ENCODE data around the gene LCN6.
"Not testable (repeated sequence)": the region's sequence is repeated elsewhere in the genome, so short reads cannot be mapped to it uniquely, and the experiment has no call there.

The LCN6 gene

DNA sequence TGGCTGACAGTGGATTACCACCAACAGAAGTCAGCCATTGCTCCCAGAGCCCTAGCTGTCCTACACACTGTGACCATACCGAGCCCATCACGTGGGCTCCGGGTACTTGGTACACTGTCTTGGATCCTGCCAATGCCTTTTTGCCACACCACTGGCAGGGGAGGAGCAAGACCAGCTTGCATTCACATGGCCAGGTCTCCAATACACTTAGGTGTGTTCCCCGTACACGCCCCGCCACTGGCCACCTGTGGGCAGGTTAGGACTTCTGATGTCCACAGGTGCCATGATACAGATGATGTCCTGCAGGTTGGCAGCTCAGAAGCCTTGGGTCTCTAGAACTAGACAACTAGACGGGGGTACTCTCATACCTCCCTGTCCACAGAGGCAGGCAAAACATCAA, 41.3 kb downstream of the LCN6 start:
- Histone ChIP-seq H3K9me3 (ENCODE audit: control insufficient read depth, insufficient read depth, low read length) (no peaks in the 10 kb centered on the region), H3K4me3 (ENCODE audit: low read depth, low read length) (no peak overlapping the region), H3K36me3 (ENCODE audit: control insufficient read depth, insufficient read depth, low read length) (no peaks in the 10 kb centered on the region), H3K9ac (ENCODE audit: low read depth, low read length) (no peak overlapping the region), H3K27me3 (ENCODE audit: control insufficient read depth, insufficient read depth, low read length) (peaks cover 5% of the 10 kb centered on the region), H3K4me1 (ENCODE audit: control insufficient read depth, insufficient read depth, low read length) (no peaks in the 10 kb centered on the region)

DNA sequence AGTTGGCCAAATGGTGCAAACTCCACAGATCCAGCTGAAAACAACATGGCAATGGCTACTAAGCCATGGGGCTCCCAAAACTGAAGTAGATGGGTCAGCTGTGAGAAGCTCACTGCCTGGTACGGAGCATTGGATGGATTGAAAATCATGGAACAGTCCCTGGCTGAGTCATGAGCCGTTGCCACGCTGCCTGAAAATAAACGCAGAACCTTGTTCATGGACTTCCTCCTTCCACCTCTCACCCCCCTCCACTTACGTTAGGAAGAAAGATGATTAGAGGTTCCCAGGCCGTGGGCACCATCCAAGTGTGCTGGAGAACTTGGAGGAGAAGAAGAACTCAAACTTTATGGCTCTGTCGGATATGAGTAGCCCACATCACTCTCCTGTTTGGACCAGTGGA, 42.8 kb downstream of the LCN6 start:
- Histone ChIP-seq H3K4me1 (ENCODE audit: control insufficient read depth, insufficient read depth, low read length) (no peaks in the 10 kb centered on the region), H3K9me3 (ENCODE audit: control insufficient read depth, insufficient read depth, low read length) (no peaks in the 10 kb centered on the region), H3K27me3 (ENCODE audit: control insufficient read depth, insufficient read depth, low read length) (peaks cover 7% of the 10 kb centered on the region), H3K9ac (ENCODE audit: low read depth, low read length) (no peak overlapping the region), H3K36me3 (ENCODE audit: control insufficient read depth, insufficient read depth, low read length) (no peaks in the 10 kb centered on the region), H3K4me3 (ENCODE audit: low read depth, low read length) (no peak overlapping the region)

DNA sequence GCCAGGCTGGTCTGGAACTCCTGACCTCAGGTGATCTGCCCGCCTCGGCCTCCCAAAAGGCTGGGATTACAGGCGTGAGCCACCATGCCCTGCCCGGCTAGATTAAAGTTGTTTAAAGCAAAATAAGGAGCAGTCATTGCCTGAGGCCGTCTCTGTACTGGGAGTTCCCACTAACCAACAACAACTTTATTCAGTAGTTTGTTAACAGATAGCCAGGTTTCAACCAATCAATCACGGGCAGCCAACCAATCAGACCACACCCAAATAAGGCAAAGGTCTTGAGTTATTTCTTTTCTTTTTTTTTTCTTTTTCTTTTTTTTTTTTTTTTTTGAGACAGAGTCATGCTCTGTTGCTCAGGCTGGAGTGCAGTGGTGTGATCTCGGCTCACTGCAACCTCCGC, 43.6 kb downstream of the LCN6 start:
- not testable (repeated sequence) for H3K4me3 ChIP-seq (ENCODE audit: low read depth, low read length); H3K27me3 ChIP-seq (ENCODE audit: control insufficient read depth, insufficient read depth, low read length); H3K4me1 ChIP-seq (ENCODE audit: control insufficient read depth, insufficient read depth, low read length); H3K9me3 ChIP-seq (ENCODE audit: control insufficient read depth, insufficient read depth, low read length); H3K36me3 ChIP-seq (ENCODE audit: control insufficient read depth, insufficient read depth, low read length); H3K9ac ChIP-seq (ENCODE audit: low read depth, low read length)

DNA sequence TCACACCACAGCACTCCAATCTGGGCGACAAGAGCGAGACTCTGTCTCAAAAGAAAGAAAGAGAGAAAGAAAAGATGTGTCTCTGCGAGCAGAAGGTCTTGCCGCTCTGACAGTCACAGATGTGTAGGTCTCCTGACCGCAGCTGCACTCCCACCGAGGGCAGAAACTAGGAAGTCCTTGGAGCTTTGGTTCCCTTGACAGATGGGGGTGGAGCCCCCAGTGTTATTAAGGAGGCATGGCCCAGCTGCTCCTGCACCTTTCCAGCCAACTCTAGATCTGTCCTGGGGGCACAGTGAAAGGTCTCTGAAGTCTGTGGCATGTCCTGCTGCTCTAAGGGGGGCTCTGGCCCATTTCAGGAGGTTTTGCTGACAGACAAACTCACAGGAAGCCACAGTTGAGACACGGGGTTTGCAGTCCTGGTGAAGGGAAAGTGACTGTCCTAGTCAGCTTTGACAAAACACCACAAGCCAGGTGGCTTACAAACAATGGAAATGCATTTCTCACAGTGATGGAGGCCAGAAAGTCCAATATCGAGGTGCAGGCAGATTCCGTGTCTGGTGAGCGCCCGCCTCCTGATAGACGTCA, 45.0 kb downstream of the LCN6 start:
- Histone ChIP-seq H3K9me3 (ENCODE audit: control insufficient read depth, insufficient read depth, low read length) (no peaks in the 10 kb centered on the region), H3K27me3 (ENCODE audit: control insufficient read depth, insufficient read depth, low read length) (peaks cover 7% of the 10 kb centered on the region), H3K4me1 (ENCODE audit: control insufficient read depth, insufficient read depth, low read length) (no peaks in the 10 kb centered on the region), H3K4me3 (ENCODE audit: low read depth, low read length) (no peak overlapping the region), H3K9ac (ENCODE audit: low read depth, low read length) (no peak overlapping the region), H3K36me3 (ENCODE audit: control insufficient read depth, insufficient read depth, low read length) (no peaks in the 10 kb centered on the region)

DNA sequence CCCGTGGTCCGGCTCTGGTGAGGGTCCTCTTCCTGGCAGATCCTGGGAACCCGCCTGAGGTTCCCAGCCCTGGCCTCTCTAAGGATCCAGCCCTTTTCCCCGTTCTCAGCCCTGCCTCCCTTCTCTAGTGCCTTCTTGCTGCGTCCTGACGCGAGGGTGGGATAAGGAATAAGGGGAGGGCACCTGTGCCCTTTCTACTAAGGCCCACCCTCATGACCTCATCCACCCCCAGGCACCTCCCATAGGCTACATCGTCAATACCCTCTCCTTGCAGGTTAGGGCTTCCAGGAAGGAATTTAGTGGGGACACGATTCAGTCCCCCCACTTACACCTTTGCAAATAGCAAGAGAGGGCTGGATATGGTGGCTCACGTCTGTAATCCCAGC, 46.7 kb downstream of the LCN6 start:
- H3K4me3 ChIP-seq (ENCODE audit: low read depth, low read length), result peak overlapping the region; percentile 32
- peaks cover 7% of the 10 kb centered on the region for H3K27me3 ChIP-seq (ENCODE audit: control insufficient read depth, insufficient read depth, low read length)
- no peaks in the 10 kb centered on the region for H3K36me3 ChIP-seq (ENCODE audit: control insufficient read depth, insufficient read depth, low read length)
- H3K9ac ChIP-seq (ENCODE audit: low read depth, low read length), result no peak overlapping the region
- no peaks in the 10 kb centered on the region for H3K9me3 ChIP-seq (ENCODE audit: control insufficient read depth, insufficient read depth, low read length)
- no peaks in the 10 kb centered on the region for H3K4me1 ChIP-seq (ENCODE audit: control insufficient read depth, insufficient read depth, low read length)

DNA sequence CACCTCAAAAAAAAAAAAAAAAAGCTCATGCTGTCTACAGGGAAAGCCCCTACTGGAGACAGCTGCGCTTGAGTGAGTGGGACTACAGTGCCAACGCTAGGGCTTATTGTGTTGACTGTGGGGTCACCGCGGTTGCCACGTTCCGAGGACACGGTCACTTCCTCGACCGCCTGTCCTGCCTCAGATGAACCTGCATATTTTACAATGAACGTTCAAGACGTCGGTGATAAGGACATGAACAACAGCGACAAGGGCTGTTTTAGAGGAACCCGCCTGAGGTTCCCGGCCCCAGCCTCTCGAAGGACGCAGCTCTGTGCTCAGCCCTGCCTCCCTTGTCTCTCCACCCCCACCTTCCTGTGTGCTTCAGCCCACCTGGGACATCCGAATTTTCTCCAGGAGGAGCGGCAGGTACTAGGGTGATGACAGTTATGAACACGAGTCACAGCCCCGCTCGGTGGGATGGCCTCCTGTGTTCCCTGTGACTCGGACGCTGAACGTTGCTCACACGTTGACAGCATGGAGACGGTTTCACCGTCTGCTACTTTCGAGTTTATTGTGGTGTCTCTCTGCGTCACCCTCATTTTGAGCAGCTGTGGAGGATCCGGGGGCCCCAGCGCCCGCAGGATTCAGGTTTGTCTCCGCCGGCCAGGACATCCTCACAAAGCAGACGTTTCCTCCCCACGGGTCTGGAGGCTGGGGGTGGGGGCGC, 47.2 kb downstream of the LCN6 start:
- Histone ChIP-seq H3K36me3 (ENCODE audit: control insufficient read depth, insufficient read depth, low read length) (no peaks in the 10 kb centered on the region), H3K27me3 (ENCODE audit: control insufficient read depth, insufficient read depth, low read length) (peaks cover 7% of the 10 kb centered on the region), H3K4me1 (ENCODE audit: control insufficient read depth, insufficient read depth, low read length) (no peaks in the 10 kb centered on the region), H3K9me3 (ENCODE audit: control insufficient read depth, insufficient read depth, low read length) (no peaks in the 10 kb centered on the region), H3K9ac (ENCODE audit: low read depth, low read length) (no peak overlapping the region), H3K4me3 (ENCODE audit: low read depth, low read length) (peak overlapping the region; percentile 32)

DNA sequence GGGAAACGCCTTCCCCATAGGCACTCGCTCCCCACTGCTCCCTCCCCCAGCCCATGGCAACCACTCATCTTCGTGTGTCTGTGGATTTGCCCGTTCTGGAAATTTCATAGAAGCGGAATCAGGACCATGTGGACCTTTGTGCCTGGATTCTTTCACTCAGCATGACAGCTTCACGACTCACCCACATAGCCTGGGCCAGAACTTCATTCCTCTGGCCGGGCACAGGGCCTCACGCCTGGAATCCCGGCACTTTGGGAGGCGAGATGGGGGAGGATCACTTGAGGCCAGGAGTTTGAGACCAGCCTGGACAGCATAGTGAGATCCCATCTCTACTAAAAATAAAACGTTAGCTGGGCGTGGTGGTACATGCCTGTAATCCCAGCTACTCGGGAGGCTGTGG, 48.0 kb downstream of the LCN6 start:
- no peaks in the 10 kb centered on the region for H3K4me1 ChIP-seq (ENCODE audit: control insufficient read depth, insufficient read depth, low read length)
- H3K36me3 ChIP-seq (ENCODE audit: control insufficient read depth, insufficient read depth, low read length), result no peaks in the 10 kb centered on the region
- peaks cover 7% of the 10 kb centered on the region for H3K27me3 ChIP-seq (ENCODE audit: control insufficient read depth, insufficient read depth, low read length)
- no peak overlapping the region for H3K9ac ChIP-seq (ENCODE audit: low read depth, low read length)
- H3K4me3 ChIP-seq (ENCODE audit: low read depth, low read length), result no peak overlapping the region
- no peaks in the 10 kb centered on the region for H3K9me3 ChIP-seq (ENCODE audit: control insufficient read depth, insufficient read depth, low read length)

DNA sequence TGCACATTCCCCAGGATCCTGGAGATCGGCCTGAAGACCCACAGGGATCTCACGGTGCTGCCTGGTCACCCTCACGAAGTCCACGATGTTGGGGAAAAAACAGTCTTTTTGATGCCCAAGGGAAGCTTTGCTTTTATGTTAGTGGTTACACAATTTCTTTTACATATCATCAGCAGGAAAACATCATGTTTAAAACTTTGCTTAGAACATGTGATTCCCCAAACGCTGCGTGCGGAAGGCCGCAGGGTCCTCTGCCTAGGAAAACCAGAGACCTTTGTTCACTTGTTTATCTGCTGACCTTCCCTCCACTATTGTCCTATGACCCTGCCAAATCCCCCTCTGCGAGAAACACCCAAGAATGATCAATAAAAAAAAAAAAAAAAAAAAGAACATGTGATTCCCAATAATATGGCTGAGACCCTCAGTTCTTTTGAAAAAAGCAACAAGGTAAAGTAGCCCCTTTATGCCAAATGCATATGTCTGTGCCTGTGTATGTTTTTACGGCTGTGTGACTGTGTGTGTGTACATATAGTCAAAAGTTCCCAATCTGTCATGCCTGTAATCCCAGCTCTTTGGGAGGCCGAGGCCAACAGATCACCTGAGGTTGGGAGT, 49.6 kb downstream of the LCN6 start:
- Histone ChIP-seq H3K4me3 (ENCODE audit: low read depth, low read length) (no peak overlapping the region), H3K27me3 (ENCODE audit: control insufficient read depth, insufficient read depth, low read length) (peaks cover 7% of the 10 kb centered on the region), H3K36me3 (ENCODE audit: control insufficient read depth, insufficient read depth, low read length) (no peaks in the 10 kb centered on the region), H3K9ac (ENCODE audit: low read depth, low read length) (no peak overlapping the region), H3K9me3 (ENCODE audit: control insufficient read depth, insufficient read depth, low read length) (no peaks in the 10 kb centered on the region), H3K4me1 (ENCODE audit: control insufficient read depth, insufficient read depth, low read length) (no peaks in the 10 kb centered on the region)

DNA sequence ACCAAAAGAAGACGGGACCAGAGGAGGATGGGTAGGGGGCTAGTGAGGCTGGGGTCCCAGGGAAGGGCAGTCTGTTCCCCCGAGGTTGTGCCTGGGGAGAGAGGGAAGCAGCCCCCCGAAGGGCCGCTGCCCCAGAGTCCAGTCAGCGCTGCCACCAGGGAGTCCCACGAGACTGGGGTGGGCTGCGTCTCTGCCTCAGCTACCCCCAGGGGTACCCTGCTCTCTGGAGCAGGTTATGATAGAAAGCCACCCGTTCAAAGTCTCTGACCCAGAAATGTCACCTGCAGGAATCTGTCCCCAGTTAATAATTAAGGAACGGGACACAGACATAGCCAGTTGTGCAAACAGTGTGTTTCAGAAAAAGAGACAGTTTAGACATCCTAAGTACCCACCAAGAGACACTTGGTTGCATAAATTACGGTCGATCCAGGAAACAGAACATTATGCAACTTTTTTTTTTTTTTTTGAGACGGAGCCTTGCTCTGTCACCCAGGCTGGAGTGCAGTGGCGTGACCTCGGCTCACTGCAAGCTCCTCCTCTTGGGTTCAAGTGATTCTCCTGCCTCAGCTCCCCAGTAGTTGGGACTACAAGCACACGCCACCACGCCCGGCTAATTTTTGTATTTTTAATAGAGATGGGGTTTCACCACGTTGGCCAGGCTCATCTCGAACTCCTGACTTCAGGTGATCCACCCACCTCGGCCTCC, 50.4 kb downstream of the LCN6 start:
- H3K9me3 ChIP-seq (ENCODE audit: control insufficient read depth, insufficient read depth, low read length), result no peaks in the 10 kb centered on the region
- H3K36me3 ChIP-seq (ENCODE audit: control insufficient read depth, insufficient read depth, low read length), result no peaks in the 10 kb centered on the region
- peaks cover 7% of the 10 kb centered on the region for H3K27me3 ChIP-seq (ENCODE audit: control insufficient read depth, insufficient read depth, low read length)
- H3K4me1 ChIP-seq (ENCODE audit: control insufficient read depth, insufficient read depth, low read length), result no peaks in the 10 kb centered on the region
- no peak overlapping the region for H3K9ac ChIP-seq (ENCODE audit: low read depth, low read length)
- H3K4me3 ChIP-seq (ENCODE audit: low read depth, low read length), result no peak overlapping the region

DNA sequence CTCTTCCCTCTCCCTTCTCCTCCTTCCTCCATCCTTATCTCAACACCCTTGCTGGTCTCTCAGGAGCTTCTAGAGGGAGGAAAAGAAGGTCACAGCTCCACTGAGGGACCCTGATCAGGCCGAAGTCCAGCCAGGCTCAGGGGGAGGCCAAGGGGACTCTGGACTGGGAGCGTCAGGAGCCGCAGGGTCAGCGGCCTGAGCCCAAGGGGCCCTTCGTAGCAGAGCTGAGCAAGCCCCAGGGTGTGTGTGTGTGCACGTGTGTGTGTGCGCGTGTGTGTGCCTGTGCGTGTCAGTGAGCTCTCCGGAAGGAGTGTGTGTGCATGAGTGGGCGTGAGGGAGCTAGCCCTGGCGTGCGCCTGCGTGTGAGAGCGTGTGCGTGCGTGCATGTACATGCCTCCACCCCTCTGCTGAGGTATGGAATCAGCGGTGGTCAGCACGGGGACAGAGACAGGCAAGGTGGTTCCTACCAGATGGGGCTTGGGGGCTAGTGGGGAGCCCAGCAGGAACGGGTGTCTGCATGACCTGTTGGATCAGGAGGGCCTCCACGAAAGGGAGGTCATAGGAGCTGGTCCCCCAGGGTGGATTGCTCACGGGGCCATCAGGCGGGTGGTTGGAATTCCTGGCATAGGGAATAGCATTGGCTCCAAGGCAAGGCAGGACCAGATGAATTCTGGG, 51.0 kb downstream of the LCN6 start:
- peaks cover 7% of the 10 kb centered on the region for H3K27me3 ChIP-seq (ENCODE audit: control insufficient read depth, insufficient read depth, low read length)
- no peak overlapping the region for H3K4me3 ChIP-seq (ENCODE audit: low read depth, low read length)
- H3K4me1 ChIP-seq (ENCODE audit: control insufficient read depth, insufficient read depth, low read length), result no peaks in the 10 kb centered on the region
- H3K9me3 ChIP-seq (ENCODE audit: control insufficient read depth, insufficient read depth, low read length), result no peaks in the 10 kb centered on the region
- H3K36me3 ChIP-seq (ENCODE audit: control insufficient read depth, insufficient read depth, low read length), result no peaks in the 10 kb centered on the region
- no peak overlapping the region for H3K9ac ChIP-seq (ENCODE audit: low read depth, low read length)

DNA sequence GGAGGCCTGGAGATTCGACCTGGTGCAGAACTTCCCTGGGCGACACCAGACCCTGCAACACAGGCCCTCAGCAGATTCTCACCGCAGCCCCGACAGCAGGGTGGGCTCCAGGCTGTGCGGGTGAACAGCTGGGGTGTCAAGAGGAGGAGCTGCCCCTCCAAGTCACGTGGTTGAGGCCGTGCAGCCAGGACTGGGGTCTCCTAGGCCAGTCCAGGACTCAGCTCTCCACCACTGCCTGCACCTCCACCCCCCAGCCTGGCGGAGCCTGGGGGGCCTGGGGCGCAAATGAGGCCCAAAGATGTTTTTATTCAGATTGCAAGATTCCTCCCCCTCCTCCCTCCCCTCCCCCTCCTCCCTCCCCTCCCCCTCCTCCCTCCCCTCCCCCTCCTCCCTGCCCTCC, 51.8 kb downstream of the LCN6 start:
- Histone ChIP-seq H3K36me3 (ENCODE audit: control insufficient read depth, insufficient read depth, low read length) (no peaks in the 10 kb centered on the region), H3K4me3 (ENCODE audit: low read depth, low read length) (no peak overlapping the region), H3K9ac (ENCODE audit: low read depth, low read length) (no peak overlapping the region), H3K4me1 (ENCODE audit: control insufficient read depth, insufficient read depth, low read length) (no peaks in the 10 kb centered on the region), H3K9me3 (ENCODE audit: control insufficient read depth, insufficient read depth, low read length) (no peaks in the 10 kb centered on the region), H3K27me3 (ENCODE audit: control insufficient read depth, insufficient read depth, low read length) (peaks cover 4% of the 10 kb centered on the region)

Measured in iPS-15b (cell line).